GM10248 (cell line): ENCODE data around the gene ZNF529.
"Not testable (repeated sequence)": the region's sequence is repeated elsewhere in the genome, so short reads cannot be mapped to it uniquely, and the experiment has no call there.

ENCODE experiments used
- CTCF ChIA-PET: fragments of 300-600 bp; sonication (Branson Sonifier 250); formaldehyde crosslinking; extraction: SDS; loops from one replicate; lab custom pipeline; 2021; ENCODE audit warnings: antibody characterized with exemption; lab: Yijun Ruan, JAX
- POLR2A ChIA-PET: fragments of 350-650 bp; sonication (Branson Sonifier 250); formaldehyde crosslinking; extraction: SDS; loops from one replicate; lab custom pipeline; 2020; ENCODE audit warnings: antibody characterized with exemption; lab: Yijun Ruan, JAX
- DNase-seq: peaks from one replicate; pipeline ENCODE4 v3.0.0; 2012; ENCODE audit errors: extremely low spot score
- CTCF ChIP-seq: IDR thresholded peaks from 2 replicates; pipeline ENCODE4 v1.5.1; 2012; ENCODE audit warnings: mild to moderate bottlenecking, low read depth; ENCODE audit errors: extremely low read depth, missing control alignments, control extremely low read depth

The ZNF529 gene

GRCh38 chr19:36573020-36573894, at the start of gene ZNF529:
ZNF529 (minus strand) TSS chr19:36573292; CDS start chr19:36572346, 946 bp downstream.
- TF ChIP-seq CTCF, result no peak
- peak; percentile 93 for DNase-seq
- ChIA-PET POLR2A (interaction anchor here (1.1 to 1.9 kb wide), 2 partner anchors 32 to 45 kb away, joined by 3 to 7 read pairs; partner anchors contain the start of gene ZNF382), CTCF (interaction anchor here (1.0 kb wide), 1 partner anchor 9 kb away, joined by 3 read pairs; no protein-coding TSS in a partner anchor)

GRCh38 chr19:36605877-36606478, 32.9 kb upstream of the ZNF529 start:
- DNase-seq, result peak; percentile 43
- no peak for TF ChIP-seq CTCF
- POLR2A ChIA-PET, result no interaction called here
- CTCF ChIA-PET, result interaction anchor here (1.3 to 1.4 kb wide), 2 partner anchors 22 to 36 kb away, joined by 3 read pairs; no protein-coding TSS in a partner anchor

GRCh38 chr19:36605101-36605876, 32.2 kb upstream of the ZNF529 start, which contains the start of gene ZNF382:
ZNF382 (plus strand) TSS chr19:36605313; CDS start chr19:36609915, 4,602 bp downstream.
- CTCF ChIA-PET, result interaction anchor here (1.3 to 1.4 kb wide), 2 partner anchors 23 to 35 kb away, joined by 3 read pairs; no protein-coding TSS in a partner anchor
- no peak for TF ChIP-seq CTCF
- POLR2A ChIA-PET, result interaction anchor here (1.0 to 1.2 kb wide), 2 partner anchors 19 to 32 kb away, joined by 3 to 7 read pairs; partner anchors contain the start of gene ZNF529
- peak; percentile 94 for DNase-seq

DNA sequence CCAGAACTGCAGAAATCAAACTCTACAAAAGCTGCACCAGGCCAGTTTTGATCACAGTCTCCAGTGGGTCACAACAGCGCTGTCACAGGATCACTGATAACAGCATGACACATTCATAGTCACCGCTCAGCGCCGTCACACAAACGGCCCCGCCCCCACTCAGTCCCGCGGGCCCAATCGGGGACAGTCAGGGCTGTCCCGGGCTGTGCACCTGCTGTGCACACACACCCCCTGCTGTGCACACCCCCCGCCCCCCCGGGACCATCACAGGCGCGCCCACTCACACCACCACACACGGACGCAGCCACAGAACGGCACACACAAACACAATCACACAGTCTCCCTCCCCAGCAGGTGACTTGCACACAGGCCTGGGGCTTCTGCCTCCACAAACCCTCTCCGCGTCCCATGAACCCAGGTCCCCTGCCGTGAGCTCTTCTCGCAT, 31.6 kb upstream of the ZNF529 start:
- no peak for TF ChIP-seq CTCF
- DNase-seq, result peak; percentile 87
- CTCF ChIA-PET, result interaction anchor here (1.3 to 1.4 kb wide), 2 partner anchors 23 to 35 kb away, joined by 3 read pairs; no protein-coding TSS in a partner anchor
- POLR2A ChIA-PET, result interaction anchor here (1.0 to 1.2 kb wide), 2 partner anchors 19 to 31 kb away, joined by 3 to 7 read pairs; partner anchors contain the start of gene ZNF529

DNA sequence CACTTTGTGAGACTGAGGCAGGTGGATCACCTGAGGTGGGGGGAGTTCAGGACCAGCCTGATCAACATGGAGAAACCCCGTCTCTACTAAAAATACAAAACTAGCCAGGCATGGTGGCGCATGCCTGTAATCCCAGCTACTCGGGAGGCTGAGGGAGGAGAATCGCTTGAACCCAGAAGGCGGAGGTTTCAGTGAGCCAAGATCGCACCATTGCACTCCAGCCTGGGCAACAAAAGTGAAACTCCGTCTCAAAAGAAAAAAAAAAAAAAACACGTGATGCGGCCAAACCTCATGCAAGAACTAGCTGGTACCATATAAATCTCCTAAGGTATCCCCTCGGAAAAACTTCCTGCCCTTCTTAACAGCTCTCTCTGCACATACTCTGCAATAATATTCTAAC, 29.6 kb upstream of the ZNF529 start:
- DNase-seq, POLR2A ChIA-PET, CTCF ChIA-PET: not testable (repeated sequence)

- ChIA-PET POLR2A (no interaction called here), CTCF (no interaction called here)
- TF ChIP-seq CTCF, result no peak
Measured at GRCh38 chr19:36579255-36579654, 6.2 kb upstream of the ZNF529 start.

More at GRCh38 chr19:36579255-36579654, 6.2 kb upstream of the ZNF529 start:
- no peak for DNase-seq
